Pons (tissue), 1 donor: ENCODE data around the gene BLACAT1.
"Not testable (repeated sequence)": the region's sequence is repeated elsewhere in the genome, so short reads cannot be mapped to it uniquely, and the experiment has no call there.

Experiments used
- DNase-seq: peaks from one replicate; pipeline ENCODE4 v3.0.0-alpha.2; 2016; ENCODE audit warnings: low spot score

Gene BLACAT1

DNA sequence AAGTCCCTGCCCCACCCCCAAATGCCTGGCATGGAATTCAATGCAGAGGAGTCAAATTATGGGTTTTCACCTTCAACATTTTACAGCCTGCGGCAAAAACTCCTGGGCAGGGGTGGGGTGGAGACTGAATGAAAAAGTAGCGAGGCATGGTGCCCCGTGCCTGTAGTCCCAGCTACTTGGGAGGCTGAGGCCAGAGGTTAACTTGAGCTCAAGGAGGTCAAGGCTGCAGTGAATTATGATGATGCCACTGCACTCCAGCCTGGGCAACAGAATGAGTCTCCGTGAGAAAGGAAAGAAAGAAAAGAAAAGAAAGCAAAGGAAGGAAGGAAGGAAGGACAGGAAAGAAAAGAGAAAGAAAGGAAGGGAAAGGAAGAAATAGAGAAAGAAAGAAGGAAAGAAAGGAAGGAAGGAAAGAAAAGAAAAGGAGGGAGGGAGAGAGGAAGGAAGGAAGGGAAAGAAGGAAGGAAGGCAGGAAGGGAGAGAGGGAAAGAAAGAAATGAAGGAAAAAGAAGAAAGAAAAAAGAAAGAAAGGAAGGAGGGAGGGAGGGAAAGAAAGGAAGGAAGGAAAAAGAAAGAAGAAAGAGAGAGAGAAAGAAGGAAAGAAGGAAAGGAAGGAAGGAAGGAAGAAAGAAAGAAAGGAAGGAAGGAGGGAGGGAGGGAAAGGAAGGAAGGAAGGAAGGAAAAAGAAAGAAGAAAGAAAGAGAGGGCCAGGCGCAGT lies 45.1 kb downstream of the BLACAT1 start:
- DNase-seq: no peak

DNA sequence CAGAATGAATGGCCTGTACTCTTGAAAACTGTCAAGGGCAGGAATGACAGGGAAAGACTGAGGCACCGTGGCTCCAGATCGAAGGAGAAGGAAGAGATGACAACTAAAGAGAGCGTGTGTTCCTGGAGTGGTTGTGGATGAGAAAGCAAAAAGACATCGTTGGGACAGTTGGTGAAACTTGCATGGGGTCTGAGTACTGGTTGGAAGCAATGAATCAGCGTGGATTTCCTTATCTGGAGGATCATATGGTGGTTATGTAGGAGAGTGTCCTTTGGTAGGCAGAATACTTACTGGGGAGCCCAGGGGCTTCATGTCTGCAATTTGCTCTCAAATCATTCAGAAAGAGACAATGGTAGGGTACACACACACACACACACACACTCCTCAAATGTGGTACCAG lies 47.9 kb downstream of the BLACAT1 start:
- no peak for DNase-seq

DNA sequence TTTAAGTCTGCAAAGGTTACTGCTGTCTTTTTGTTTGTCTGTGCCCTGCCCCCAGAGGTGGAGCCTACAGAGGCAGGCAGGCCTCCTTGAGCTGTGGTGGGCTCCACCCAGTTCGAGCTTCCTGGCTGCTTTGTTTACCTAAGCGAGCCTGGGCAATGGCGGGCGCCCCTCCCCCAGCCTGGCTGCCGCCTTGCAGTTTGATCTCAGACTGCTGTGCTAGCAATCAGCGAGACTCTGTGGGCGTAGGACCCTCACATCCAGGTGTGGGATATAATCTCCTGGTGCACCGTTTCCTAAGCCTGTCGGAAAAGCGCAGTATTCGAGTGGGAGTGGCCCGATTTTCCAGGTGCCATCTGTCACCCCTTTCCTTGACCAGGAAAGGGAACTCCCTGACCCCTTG lies 49.6 kb downstream of the BLACAT1 start:
- not testable (repeated sequence) for DNase-seq
